ENCODE results near the gene LAMB2.

The LAMB2 gene

GRCh38 chr3:49162751-49163419, 30.0 kb upstream of the LAMB2 start:
- WGBS (ENCODE audit: extremely low coverage, insufficient coverage, insufficient read length), result no CpG with 5 or more reads among the region's 21 CpGs
- Histone ChIP-seq H4K91ac (ENCODE audit: low read depth, low read length) (no peak overlapping the region), H3K14ac (ENCODE audit: low read length) (no peak overlapping the region), H3K36me3 (ENCODE audit: control insufficient read depth in 1 of 2, insufficient read depth in 2 of 2, low read length in 2 of 2) (peaks cover 19% of the 10 kb centered on the region in 2 experiments), H3K23ac (ENCODE audit: low read length) (no peak overlapping the region), H3K27me3 (ENCODE audit: insufficient read depth, low read length) (no peaks in the 10 kb centered on the region), H3K79me2 (ENCODE audit: control insufficient read depth, insufficient read depth, low read length, poor library complexity) (peaks cover 3% of the 10 kb centered on the region), H3K4me1 (ENCODE audit: control insufficient read depth in 1 of 2, insufficient read depth in 2 of 2, low read length in 2 of 2) (peaks cover 7 to 10% of the 10 kb centered on the region in 2 experiments), H3K4me2 (ENCODE audit: low read length) (no peak overlapping the region), H3K4ac (ENCODE audit: low read depth, low read length) (no peak overlapping the region), H3K18ac (ENCODE audit: low read length) (no peak overlapping the region), H3K9me3 (ENCODE audit: insufficient read depth, low read depth, low read length) (peaks cover 10% of the 10 kb centered on the region), H3K79me1 (ENCODE audit: low read length) (peaks cover 9% of the 10 kb centered on the region), H2AK5ac (ENCODE audit: low read length) (no peak overlapping the region), H2BK5ac (ENCODE audit: low read depth, low read length, poor library complexity) (no peak overlapping the region), H2BK120ac (ENCODE audit: insufficient read depth, low read length, poor library complexity) (no peak overlapping the region), H2AFZ (ENCODE audit: insufficient read depth, low read length, poor library complexity) (no peak overlapping the region), H3K27ac (ENCODE audit: low read depth, low read length) (no peak overlapping the region), H4K8ac (ENCODE audit: low read depth, low read length) (no peak overlapping the region), H2BK12ac (ENCODE audit: low read length) (no peak overlapping the region), H4K12ac (ENCODE audit: low read depth, low read length) (no peak overlapping the region), H3K9ac (ENCODE audit: low read length) (no peak overlapping the region), H3K4me3 (ENCODE audit: low read depth, low read length) (no peak overlapping the region)
- no peak for DNase-seq

- Histone ChIP-seq H3K14ac (ENCODE audit: low read length) (no peak overlapping the region), H2BK5ac (ENCODE audit: low read depth, low read length, poor library complexity) (no peak overlapping the region), H2AFZ (ENCODE audit: insufficient read depth, low read length, poor library complexity) (no peak overlapping the region), H2BK12ac (ENCODE audit: low read length) (no peak overlapping the region), H3K27ac (ENCODE audit: low read depth, low read length) (no peak overlapping the region), H4K91ac (ENCODE audit: low read depth, low read length) (no peak overlapping the region), H3K4me1 (ENCODE audit: control insufficient read depth in 1 of 2, insufficient read depth in 2 of 2, low read length in 2 of 2) (peaks cover 7 to 10% of the 10 kb centered on the region in 2 experiments), H3K79me2 (ENCODE audit: control insufficient read depth, insufficient read depth, low read length, poor library complexity) (peaks cover 3% of the 10 kb centered on the region), H3K27me3 (ENCODE audit: insufficient read depth, low read length) (no peaks in the 10 kb centered on the region), H3K36me3 (ENCODE audit: control insufficient read depth in 1 of 2, insufficient read depth in 2 of 2, low read length in 2 of 2) (peaks cover 19% of the 10 kb centered on the region in 2 experiments), H3K4me3 (ENCODE audit: low read depth, low read length) (no peak overlapping the region), H2AK5ac (ENCODE audit: low read length) (no peak overlapping the region), H3K4ac (ENCODE audit: low read depth, low read length) (no peak overlapping the region), H3K23ac (ENCODE audit: low read length) (no peak overlapping the region), H2BK120ac (ENCODE audit: insufficient read depth, low read length, poor library complexity) (no peak overlapping the region), H4K12ac (ENCODE audit: low read depth, low read length) (no peak overlapping the region), H3K9ac (ENCODE audit: low read length) (no peak overlapping the region), H3K79me1 (ENCODE audit: low read length) (peaks cover 9% of the 10 kb centered on the region), H4K8ac (ENCODE audit: low read depth, low read length) (no peak overlapping the region), H3K18ac (ENCODE audit: low read length) (no peak overlapping the region), H3K4me2 (ENCODE audit: low read length) (no peak overlapping the region), H3K9me3 (ENCODE audit: insufficient read depth, low read depth, low read length) (peaks cover 9% of the 10 kb centered on the region)
- DNase-seq, result no peak
- WGBS (ENCODE audit: extremely low coverage, insufficient coverage, insufficient read length), result no CpG with 5 or more reads among the region's 3 CpGs
Observed at GRCh38 chr3:49161808-49162530, 29.1 kb upstream of the LAMB2 start.

DNA sequence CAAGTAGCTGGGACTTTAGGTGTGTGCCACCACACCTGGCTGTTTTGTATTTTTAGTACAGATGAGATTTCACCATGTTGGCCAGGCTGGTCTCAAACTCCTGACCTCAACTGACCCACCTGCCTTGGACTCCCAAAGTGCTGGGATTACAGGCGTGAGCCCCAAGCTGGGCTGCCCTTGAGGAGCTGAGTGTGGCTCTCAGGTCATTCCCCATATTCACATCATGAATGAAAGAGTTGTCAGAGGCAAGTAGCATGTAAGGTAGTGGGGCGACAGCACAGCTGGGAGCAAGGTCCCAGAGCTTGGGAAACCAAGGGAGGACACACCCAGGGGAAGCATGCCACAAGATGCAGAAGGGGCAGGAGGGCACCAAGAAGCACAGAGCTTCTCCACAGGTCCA, 28.3 kb upstream of the LAMB2 start:
- peaks cover 6% of the 10 kb centered on the region for H3K79me1 ChIP-seq (ENCODE audit: low read length)
- H3K27me3 ChIP-seq (ENCODE audit: insufficient read depth, low read length), result no peaks in the 10 kb centered on the region
- no peak overlapping the region for H3K4me2 ChIP-seq (ENCODE audit: low read length)

DNA sequence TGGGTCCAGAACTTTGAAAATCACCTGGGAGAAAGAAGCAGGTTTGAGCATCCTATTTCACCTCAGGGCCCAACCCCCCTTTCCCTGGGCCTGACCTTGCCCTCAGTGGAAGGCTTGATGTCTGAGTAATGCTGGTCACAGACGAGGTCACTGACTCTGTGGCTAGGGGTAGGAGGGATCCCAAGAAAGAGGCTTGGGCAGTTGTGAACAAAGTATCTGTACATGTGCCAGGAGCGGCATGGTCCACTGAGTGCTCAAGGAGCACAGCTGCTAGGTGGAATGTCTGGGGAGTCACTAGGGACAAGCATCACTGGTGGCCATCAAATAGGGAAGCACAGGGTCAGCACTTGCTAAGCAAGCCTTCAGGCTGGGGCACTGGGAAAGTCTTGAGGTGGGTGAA, 25.9 kb upstream of the LAMB2 start:
- DNase-seq, result no peak
- no peak overlapping the region for H3K4ac ChIP-seq (ENCODE audit: low read depth, low read length)
- peaks cover 15% of the 10 kb centered on the region in 2 experiments for H3K36me3 ChIP-seq (ENCODE audit: control insufficient read depth in 1 of 2, insufficient read depth in 2 of 2, low read length in 2 of 2)
- H3K4me2 ChIP-seq (ENCODE audit: low read length), result no peak overlapping the region
- no peak overlapping the region for H3K14ac ChIP-seq (ENCODE audit: low read length)
- no peak overlapping the region for H3K27ac ChIP-seq (ENCODE audit: low read depth, low read length)
- no peak overlapping the region for H2BK5ac ChIP-seq (ENCODE audit: low read depth, low read length, poor library complexity)
- no peaks in the 10 kb centered on the region for H3K79me2 ChIP-seq (ENCODE audit: control insufficient read depth, insufficient read depth, low read length, poor library complexity)
- no peak overlapping the region for H3K9ac ChIP-seq (ENCODE audit: low read length)
- no peak overlapping the region for H3K18ac ChIP-seq (ENCODE audit: low read length)
- no peak overlapping the region for H2BK12ac ChIP-seq (ENCODE audit: low read length)
- no peak overlapping the region for H3K23ac ChIP-seq (ENCODE audit: low read length)
- WGBS (ENCODE audit: extremely low coverage, insufficient coverage, insufficient read length), result no CpG with 5 or more reads among the region's 2 CpGs
- H4K12ac ChIP-seq (ENCODE audit: low read depth, low read length), result no peak overlapping the region
- no peaks in the 10 kb centered on the region for H3K4me1 ChIP-seq (ENCODE audit: control insufficient read depth in 1 of 2, insufficient read depth in 2 of 2, low read length in 2 of 2)
- H3K79me1 ChIP-seq (ENCODE audit: low read length), result no peaks in the 10 kb centered on the region
- no peak overlapping the region for H4K91ac ChIP-seq (ENCODE audit: low read depth, low read length)
- no peak overlapping the region for H3K4me3 ChIP-seq (ENCODE audit: low read depth, low read length)
- no peak overlapping the region for H2AK5ac ChIP-seq (ENCODE audit: low read length)
- no peaks in the 10 kb centered on the region for H3K27me3 ChIP-seq (ENCODE audit: insufficient read depth, low read length)
- peaks cover 2% of the 10 kb centered on the region for H3K9me3 ChIP-seq (ENCODE audit: insufficient read depth, low read depth, low read length)
- no peak overlapping the region for H2AFZ ChIP-seq (ENCODE audit: insufficient read depth, low read length, poor library complexity)
- no peak overlapping the region for H4K8ac ChIP-seq (ENCODE audit: low read depth, low read length)
- H2BK120ac ChIP-seq (ENCODE audit: insufficient read depth, low read length, poor library complexity), result no peak overlapping the region

More for the DNA sequence above, 28.3 kb upstream of the LAMB2 start:
- H3K4me1 ChIP-seq (ENCODE audit: control insufficient read depth in 1 of 2, insufficient read depth in 2 of 2, low read length in 2 of 2), result peaks cover 4 to 7% of the 10 kb centered on the region in 2 experiments
- no peak overlapping the region for H4K8ac ChIP-seq (ENCODE audit: low read depth, low read length)
- no peak overlapping the region for H2BK120ac ChIP-seq (ENCODE audit: insufficient read depth, low read length, poor library complexity)
- no peak overlapping the region for H2AFZ ChIP-seq (ENCODE audit: insufficient read depth, low read length, poor library complexity)
- H3K36me3 ChIP-seq (ENCODE audit: control insufficient read depth in 1 of 2, insufficient read depth in 2 of 2, low read length in 2 of 2), result peaks cover 19% of the 10 kb centered on the region in 2 experiments
- H4K12ac ChIP-seq (ENCODE audit: low read depth, low read length), result no peak overlapping the region
- H3K14ac ChIP-seq (ENCODE audit: low read length), result no peak overlapping the region
- DNase-seq, result no peak
- no peak overlapping the region for H2BK5ac ChIP-seq (ENCODE audit: low read depth, low read length, poor library complexity)
- H3K18ac ChIP-seq (ENCODE audit: low read length), result no peak overlapping the region
- H2AK5ac ChIP-seq (ENCODE audit: low read length), result no peak overlapping the region
- H3K27ac ChIP-seq (ENCODE audit: low read depth, low read length), result no peak overlapping the region
- whole genome bisulfite sequencing (ENCODE audit: extremely low coverage, insufficient coverage, insufficient read length), result no CpG with 5 or more reads among the region's 2 CpGs
- peaks cover 2% of the 10 kb centered on the region for H3K9me3 ChIP-seq (ENCODE audit: insufficient read depth, low read depth, low read length)
- no peak overlapping the region for H3K4me3 ChIP-seq (ENCODE audit: low read depth, low read length)
- no peak overlapping the region for H3K23ac ChIP-seq (ENCODE audit: low read length)
- H3K9ac ChIP-seq (ENCODE audit: low read length), result no peak overlapping the region
- no peak overlapping the region for H4K91ac ChIP-seq (ENCODE audit: low read depth, low read length)
- no peak overlapping the region for H2BK12ac ChIP-seq (ENCODE audit: low read length)
- no peak overlapping the region for H3K4ac ChIP-seq (ENCODE audit: low read depth, low read length)
- peaks cover 3% of the 10 kb centered on the region for H3K79me2 ChIP-seq (ENCODE audit: control insufficient read depth, insufficient read depth, low read length, poor library complexity)

All from trophoblast cell (in vitro differentiated cells and primary cell).